Endodermal cell (in vitro differentiated cells): ENCODE data around the gene ELFN1. TPM values are rescaled to one million over a fixed set of nuclear protein-coding genes. Genes with fewer than 3 reads are reported as not detected.

Source experiments
- DNase-seq: peaks from one replicate; pipeline ENCODE4 v3.0.0-alpha.2; 2017
- H3K27ac ChIP-seq: 2 replicates; pipeline ENCODE4 v1.5.1; 2013; ENCODE audit warnings: mild to moderate bottlenecking, low read depth, low read length, moderate library complexity
- H3K27me3 ChIP-seq: 2 replicates; pipeline ENCODE4 v1.6.1; 2013; ENCODE audit warnings: mild to moderate bottlenecking, low read length, moderate library complexity; ENCODE audit not compliant: insufficient read depth, control insufficient read depth, poor library complexity, severe bottlenecking
- H3K36me3 ChIP-seq: 2 replicates; pipeline ENCODE4 v1.7.0; 2013; ENCODE audit warnings: mild to moderate bottlenecking, low read length, moderate library complexity; ENCODE audit not compliant: control insufficient read depth, insufficient read depth
- H3K4me1 ChIP-seq: one replicate; pipeline ENCODE4 v1.7.0; 2013; ENCODE audit warnings: low read length; ENCODE audit not compliant: control insufficient read depth, insufficient read depth
- H3K4me3 ChIP-seq: 2 replicates; pipeline ENCODE4 v1.5.1; 2013; ENCODE audit warnings: mild to moderate bottlenecking, low read length, moderate library complexity
- H3K9ac ChIP-seq: 2 replicates; pipeline ENCODE4 v1.6.1; 2013; ENCODE audit warnings: mild to moderate bottlenecking, low read length, moderate library complexity; ENCODE audit not compliant: poor library complexity, severe bottlenecking; ENCODE audit errors: extremely low read depth
- H3K9me3 ChIP-seq: 2 replicates; pipeline ENCODE4 v1.6.1; 2013; ENCODE audit warnings: mild to moderate bottlenecking, low read length, moderate library complexity; ENCODE audit not compliant: control insufficient read depth
- H3K27ac Mint-ChIP-seq: 2 replicates; pipeline ENCODE4 v1.8.0; 2020; ENCODE audit warnings: mixed read lengths
- H3K27me3 Mint-ChIP-seq: 2 replicates; pipeline ENCODE4 v1.8.0; 2021; ENCODE audit warnings: mild to moderate bottlenecking, mixed read lengths; ENCODE audit not compliant: insufficient read depth
- H3K36me3 Mint-ChIP-seq: 2 replicates; pipeline ENCODE4 v1.8.0; 2020; ENCODE audit warnings: low read depth, mixed read lengths
- H3K4me1 Mint-ChIP-seq: 2 replicates; pipeline ENCODE4 v1.8.0; 2020; ENCODE audit warnings: mixed read lengths
- H3K4me3 Mint-ChIP-seq: 2 replicates; pipeline ENCODE4 v1.8.0; 2020; ENCODE audit warnings: mild to moderate bottlenecking, moderate library complexity, mixed read lengths
- H3K9me3 Mint-ChIP-seq: 2 replicates; pipeline ENCODE4 v1.8.0; 2020; ENCODE audit warnings: mild to moderate bottlenecking, mixed read lengths
- WGBS, 2 experiments: methylation state at CpG; one replicate each; pipeline versions ENCODE4 v1.1.5 to v1.1.7; 2013; ENCODE audit warnings: missing lambda C conversion rate in 2 of 2, mixed read lengths in 1 of 2; ENCODE audit not compliant: insufficient coverage in 1 of 2, insufficient read length in 1 of 2; 5-methylcytosine and 5-hydroxymethylcytosine counted together
- total RNA-seq, 2 donors: library from RNA; stranded (reverse); fragmentation: NEBNext Ultra II Directional in 1 of 2; extraction: Animal tissue kit (Norgen Biotek cat#: 25700) in 1 of 2; gene quantifications; 2 replicates in 1 of 2; 3 replicates in 1 of 2; pipeline ENCODE4 v1.2.1, GENCODE V29; 2021
- TF ChIP-seq, protein P1 (sequence below): fragments of 200-600 bp; sonication (generic); conservative IDR thresholded peaks from 2 replicates; pipeline ENCODE4 v1.5.0; 2021; ENCODE audit warnings: antibody characterized with exemption, mild to moderate bottlenecking

The ELFN1 gene
- total RNA-seq, 2 donors from 2014 or later, result 2.1 to 5.0 TPM

DNA sequence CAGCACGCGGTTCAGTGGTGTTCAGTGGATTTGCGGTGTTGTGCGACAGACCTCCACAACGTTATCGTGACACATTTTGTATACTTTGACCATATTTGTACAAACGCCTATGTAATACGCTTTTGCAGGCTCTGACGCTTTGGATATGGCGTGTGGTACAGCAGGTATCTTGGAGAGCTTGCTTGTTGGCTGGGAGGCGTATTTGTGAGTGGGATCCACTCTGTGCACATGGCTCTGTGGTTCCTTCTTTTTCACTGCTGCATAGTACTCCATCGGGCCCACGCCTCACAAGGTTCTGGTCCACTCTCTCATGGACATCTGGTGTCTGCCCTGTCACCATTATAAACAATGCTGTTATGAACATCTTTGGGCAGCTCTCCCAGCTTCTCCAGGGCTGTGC, 53.2 kb downstream of the ELFN1 start:
- no peaks in the 10 kb centered on the region for H3K27me3 ChIP-seq
- Mint-ChIP-seq H3K4me1 (peaks cover 2% of the 10 kb centered on the region), H3K4me3 (no peak overlapping the region), H3K27me3 (no peaks in the 10 kb centered on the region), H3K36me3 (peaks cover 1% of the 10 kb centered on the region), H3K9me3 (peaks cover 1% of the 10 kb centered on the region), H3K27ac (no peak overlapping the region)
- DNase-seq, result no peak
- H3K36me3 ChIP-seq, result no peaks in the 10 kb centered on the region
- H3K27ac ChIP-seq, result no peak overlapping the region
- no peak overlapping the region for H3K4me3 ChIP-seq
- no peaks in the 10 kb centered on the region for H3K4me1 ChIP-seq
- TF ChIP-seq, protein P1, sequence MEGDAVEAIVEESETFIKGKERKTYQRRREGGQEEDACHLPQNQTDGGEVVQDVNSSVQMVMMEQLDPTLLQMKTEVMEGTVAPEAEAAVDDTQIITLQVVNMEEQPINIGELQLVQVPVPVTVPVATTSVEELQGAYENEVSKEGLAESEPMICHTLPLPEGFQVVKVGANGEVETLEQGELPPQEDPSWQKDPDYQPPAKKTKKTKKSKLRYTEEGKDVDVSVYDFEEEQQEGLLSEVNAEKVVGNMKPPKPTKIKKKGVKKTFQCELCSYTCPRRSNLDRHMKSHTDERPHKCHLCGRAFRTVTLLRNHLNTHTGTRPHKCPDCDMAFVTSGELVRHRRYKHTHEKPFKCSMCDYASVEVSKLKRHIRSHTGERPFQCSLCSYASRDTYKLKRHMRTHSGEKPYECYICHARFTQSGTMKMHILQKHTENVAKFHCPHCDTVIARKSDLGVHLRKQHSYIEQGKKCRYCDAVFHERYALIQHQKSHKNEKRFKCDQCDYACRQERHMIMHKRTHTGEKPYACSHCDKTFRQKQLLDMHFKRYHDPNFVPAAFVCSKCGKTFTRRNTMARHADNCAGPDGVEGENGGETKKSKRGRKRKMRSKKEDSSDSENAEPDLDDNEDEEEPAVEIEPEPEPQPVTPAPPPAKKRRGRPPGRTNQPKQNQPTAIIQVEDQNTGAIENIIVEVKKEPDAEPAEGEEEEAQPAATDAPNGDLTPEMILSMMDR, result no peak
- H3K9ac ChIP-seq, result no peak overlapping the region
- no peaks in the 10 kb centered on the region for H3K9me3 ChIP-seq
- 94 to 96% methylated on average over 12 to 13 of the region's 13 CpGs for WGBS, 2 experiments

DNA sequence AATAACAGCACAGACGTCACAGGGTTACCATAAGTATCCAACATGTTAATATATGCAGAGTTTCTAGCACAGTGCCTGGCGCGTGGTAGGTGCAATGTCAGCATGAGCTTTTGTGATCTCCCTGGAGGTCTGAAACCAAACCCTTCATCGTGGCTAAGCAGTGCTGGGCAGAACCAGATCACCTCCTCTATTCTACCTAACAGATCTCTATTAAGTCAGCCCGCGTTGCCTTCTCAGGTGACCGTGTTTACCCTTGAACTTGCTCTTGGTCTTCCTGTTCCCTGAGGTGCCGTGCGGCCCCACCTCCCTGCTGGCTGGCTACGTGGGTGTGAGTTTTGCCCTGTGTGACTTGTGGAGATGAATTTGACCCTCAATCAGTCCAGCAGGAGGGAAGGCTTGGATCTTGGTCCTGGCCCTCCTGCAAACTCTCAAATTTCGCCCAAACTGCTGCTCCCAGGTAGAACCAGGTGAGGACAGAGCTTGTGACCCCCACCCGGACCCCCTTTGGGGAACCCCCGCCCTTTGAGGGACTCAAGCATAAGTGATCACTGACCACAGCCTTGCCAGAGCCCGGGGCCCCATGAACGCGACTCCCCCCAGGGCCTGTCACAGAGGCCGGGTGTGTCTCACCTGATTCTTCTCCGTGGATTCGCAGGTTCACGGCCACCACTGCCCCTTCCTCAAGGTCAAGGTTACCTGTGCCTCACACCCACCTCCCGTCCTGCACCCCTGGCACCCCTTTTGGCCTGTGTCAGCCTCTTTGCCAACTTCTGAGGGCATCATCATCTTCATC, 54.2 kb downstream of the ELFN1 start:
- H3K9ac ChIP-seq, result no peak overlapping the region
- H3K9me3 ChIP-seq, result no peaks in the 10 kb centered on the region
- Mint-ChIP-seq H3K4me1 (peaks cover 2% of the 10 kb centered on the region), H3K27me3 (no peaks in the 10 kb centered on the region), H3K36me3 (peaks cover 4% of the 10 kb centered on the region), H3K4me3 (no peak overlapping the region), H3K27ac (no peak overlapping the region), H3K9me3 (peaks cover 6% of the 10 kb centered on the region)
- TF ChIP-seq, protein P1, result no peak
- no peaks in the 10 kb centered on the region for H3K27me3 ChIP-seq
- H3K27ac ChIP-seq, result no peak overlapping the region
- H3K4me1 ChIP-seq, result no peaks in the 10 kb centered on the region
- 90 to 92% methylated on average over 9 to 21 of the region's 21 CpGs for WGBS, 2 experiments
- H3K36me3 ChIP-seq, result no peaks in the 10 kb centered on the region
- H3K4me3 ChIP-seq, result no peak overlapping the region
- no peak for DNase-seq

DNA sequence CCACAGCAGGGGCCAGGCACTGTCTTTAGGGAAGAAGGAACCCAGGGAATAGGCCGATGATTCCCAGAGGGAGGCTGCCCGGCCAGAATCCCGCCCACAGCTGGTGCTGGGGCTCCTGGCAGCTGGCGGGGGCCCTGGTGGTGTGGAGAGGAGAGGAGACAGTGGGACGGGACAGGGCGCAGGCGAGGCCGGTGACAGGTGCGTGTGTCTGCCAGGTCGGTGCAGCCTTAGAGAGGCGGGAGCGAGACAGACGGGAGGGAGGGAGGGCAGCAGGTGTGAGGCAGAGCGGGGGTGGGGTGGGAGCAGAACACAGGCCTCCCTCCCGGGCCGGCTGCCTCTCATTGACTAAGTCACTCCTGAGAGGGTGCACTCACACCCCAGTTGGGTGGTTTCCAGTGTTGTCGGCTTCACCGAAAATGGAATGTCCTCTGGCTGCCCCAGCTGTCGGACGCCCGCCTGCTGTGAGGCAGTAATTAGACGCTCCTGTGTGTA, 55.2 kb downstream of the ELFN1 start:
- Histone ChIP-seq H3K4me3 (no peak overlapping the region), H3K9ac (no peak overlapping the region), H3K9me3 (no peaks in the 10 kb centered on the region), H3K36me3 (no peaks in the 10 kb centered on the region), H3K27ac (no peak overlapping the region), H3K4me1 (no peaks in the 10 kb centered on the region), H3K27me3 (no peaks in the 10 kb centered on the region)
- peaks cover 13% of the 10 kb centered on the region for H3K9me3 Mint-ChIP-seq
- peaks cover 7% of the 10 kb centered on the region for H3K36me3 Mint-ChIP-seq
- H3K4me3 Mint-ChIP-seq, result no peak overlapping the region
- TF ChIP-seq, protein P1, result no peak
- no peak overlapping the region for H3K27ac Mint-ChIP-seq
- peak; percentile 76 for DNase-seq
- WGBS, 2 experiments, result 77 to 80% methylated on average over 3 to 22 of the region's 22 CpGs
- peaks cover 2% of the 10 kb centered on the region for H3K4me1 Mint-ChIP-seq
- H3K27me3 Mint-ChIP-seq, result no peaks in the 10 kb centered on the region
